GM12892 (cell line): ENCODE data around the gene SEC16B. TPM values are rescaled to one million over a fixed set of nuclear protein-coding genes. Genes with fewer than 3 reads are reported as not detected.

Experiments used
- DNase-seq: peaks from one replicate; pipeline ENCODE4 v3.0.0; 2011; ENCODE audit not compliant: insufficient read length
- FAIRE-seq: peaks from 2 replicates; lab custom pipeline; 2011; peaks lifted over from hg19 to GRCh38; lab: Jason Lieb, UNC
- POLR2A ChIP-seq: IDR thresholded peaks from 2 replicates; pipeline ENCODE4 v1.6.1; 2011; ENCODE audit warnings: low read depth, low read length, control low read depth
- POLR2AphosphoS5 ChIP-seq: IDR thresholded peaks from 2 replicates; pipeline ENCODE4 v1.6.1; 2011; ENCODE audit warnings: low read depth, low read length, control low read depth
- TAF1 ChIP-seq: IDR thresholded peaks from 2 replicates; pipeline ENCODE4 v1.6.1; 2011; ENCODE audit warnings: low read depth, mild to moderate bottlenecking, control low read depth, low read length, borderline replicate concordance
- polyA plus RNA-seq: library from polyadenylated mRNA; unstranded; fragments of >200 nt; gene quantifications from one replicate; pipeline ENCODE4 v1.2.1, GENCODE V29; 2012; ENCODE audit warnings: missing spikeins, inconsistent platforms; ENCODE audit not compliant: missing spikeins

SEC16B gene, protein sequence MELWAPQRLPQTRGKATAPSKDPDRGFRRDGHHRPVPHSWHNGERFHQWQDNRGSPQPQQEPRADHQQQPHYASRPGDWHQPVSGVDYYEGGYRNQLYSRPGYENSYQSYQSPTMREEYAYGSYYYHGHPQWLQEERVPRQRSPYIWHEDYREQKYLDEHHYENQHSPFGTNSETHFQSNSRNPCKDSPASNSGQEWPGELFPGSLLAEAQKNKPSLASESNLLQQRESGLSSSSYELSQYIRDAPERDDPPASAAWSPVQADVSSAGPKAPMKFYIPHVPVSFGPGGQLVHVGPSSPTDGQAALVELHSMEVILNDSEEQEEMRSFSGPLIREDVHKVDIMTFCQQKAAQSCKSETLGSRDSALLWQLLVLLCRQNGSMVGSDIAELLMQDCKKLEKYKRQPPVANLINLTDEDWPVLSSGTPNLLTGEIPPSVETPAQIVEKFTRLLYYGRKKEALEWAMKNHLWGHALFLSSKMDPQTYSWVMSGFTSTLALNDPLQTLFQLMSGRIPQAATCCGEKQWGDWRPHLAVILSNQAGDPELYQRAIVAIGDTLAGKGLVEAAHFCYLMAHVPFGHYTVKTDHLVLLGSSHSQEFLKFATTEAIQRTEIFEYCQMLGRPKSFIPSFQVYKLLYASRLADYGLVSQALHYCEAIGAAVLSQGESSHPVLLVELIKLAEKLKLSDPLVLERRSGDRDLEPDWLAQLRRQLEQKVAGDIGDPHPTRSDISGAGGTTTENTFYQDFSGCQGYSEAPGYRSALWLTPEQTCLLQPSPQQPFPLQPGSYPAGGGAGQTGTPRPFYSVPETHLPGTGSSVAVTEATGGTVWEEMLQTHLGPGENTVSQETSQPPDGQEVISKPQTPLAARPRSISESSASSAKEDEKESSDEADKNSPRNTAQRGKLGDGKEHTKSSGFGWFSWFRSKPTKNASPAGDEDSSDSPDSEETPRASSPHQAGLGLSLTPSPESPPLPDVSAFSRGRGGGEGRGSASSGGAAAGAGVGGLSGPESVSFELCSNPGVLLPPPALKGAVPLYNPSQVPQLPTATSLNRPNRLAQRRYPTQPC
- not detected for polyA plus RNA-seq

DNA sequence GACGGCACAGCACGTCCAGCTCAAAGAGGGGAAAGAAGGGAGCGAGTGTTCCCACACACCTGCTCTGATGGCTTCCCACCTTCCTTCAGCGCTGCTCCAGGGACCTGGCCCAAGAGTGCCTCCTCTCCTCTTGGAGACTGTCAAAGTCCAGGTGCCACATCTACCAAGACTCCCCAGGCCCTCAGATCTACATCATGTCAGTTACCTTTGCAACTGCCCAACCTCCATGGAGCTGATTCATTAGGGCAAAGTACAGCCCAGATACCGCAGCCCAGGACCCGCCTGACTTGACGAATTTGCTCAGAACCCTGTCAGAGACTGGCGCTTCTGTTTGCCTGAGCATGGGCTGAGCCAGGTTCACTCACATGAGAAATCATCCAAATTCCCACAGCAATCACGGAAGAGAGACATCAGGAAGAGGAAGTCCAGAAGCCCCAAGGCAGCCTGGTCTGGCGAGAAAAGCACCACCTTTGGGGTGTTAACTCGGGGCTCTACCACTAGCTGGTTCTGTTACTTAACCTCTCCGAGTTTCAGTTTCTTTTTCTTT, at the start of gene SEC16B:
Gene SEC16B (minus strand): TSS at position 234 of the 547 bp plus-strand sequence. CDS start 2,077 bp downstream, outside the sequence.
- FAIRE-seq (no peak), DNase-seq (no peak)
- no peak for TF ChIP-seq TAF1
- no peak for TF ChIP-seq POLR2A
- no peak for TF ChIP-seq POLR2AphosphoS5

DNA sequence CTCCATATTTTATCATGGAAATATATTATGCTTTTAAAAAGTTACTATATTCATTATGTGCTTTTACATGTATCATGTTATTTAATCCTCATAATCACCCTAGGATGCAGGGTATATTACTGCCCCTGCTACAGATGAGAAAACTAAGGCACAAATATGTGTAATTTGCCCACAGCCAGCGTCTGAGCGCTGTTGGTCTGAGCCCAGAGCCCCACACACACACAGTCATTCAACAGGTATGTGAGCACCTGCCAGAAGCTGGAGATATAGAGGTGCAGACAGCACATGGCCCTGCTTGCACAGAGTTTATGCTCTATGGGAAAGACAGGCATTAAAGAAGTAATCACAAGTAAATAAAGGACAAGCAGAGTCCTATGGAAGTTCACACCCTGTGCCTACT, 49.8 kb upstream of the SEC16B start:
- no peak for TF ChIP-seq TAF1
- TF ChIP-seq POLR2AphosphoS5 = no peak
- no peak for TF ChIP-seq POLR2A
- FAIRE-seq (no peak), DNase-seq (no peak)

DNA sequence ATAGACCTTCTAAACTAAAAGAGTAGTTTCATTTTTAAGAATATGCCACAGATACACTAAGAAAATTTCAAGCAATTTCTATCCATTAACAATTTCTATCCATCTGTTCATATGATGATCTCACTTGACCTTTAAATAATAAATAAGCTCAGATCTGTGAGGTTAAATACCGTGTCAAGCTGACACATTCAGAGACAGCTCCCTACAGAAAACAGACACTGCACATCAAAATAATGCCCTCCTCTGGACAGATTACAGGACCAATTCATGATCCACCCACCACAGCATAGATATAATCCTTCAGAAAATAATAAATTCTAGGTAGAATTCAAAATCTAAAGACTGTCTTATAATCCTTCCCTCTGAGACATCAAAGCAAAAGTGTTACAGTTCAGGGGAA, 49.4 kb upstream of the SEC16B start:
- no peak for TF ChIP-seq POLR2AphosphoS5
- TF ChIP-seq TAF1 = no peak
- TF ChIP-seq POLR2A = no peak
- DNase-seq (no peak), FAIRE-seq (no peak)

DNA sequence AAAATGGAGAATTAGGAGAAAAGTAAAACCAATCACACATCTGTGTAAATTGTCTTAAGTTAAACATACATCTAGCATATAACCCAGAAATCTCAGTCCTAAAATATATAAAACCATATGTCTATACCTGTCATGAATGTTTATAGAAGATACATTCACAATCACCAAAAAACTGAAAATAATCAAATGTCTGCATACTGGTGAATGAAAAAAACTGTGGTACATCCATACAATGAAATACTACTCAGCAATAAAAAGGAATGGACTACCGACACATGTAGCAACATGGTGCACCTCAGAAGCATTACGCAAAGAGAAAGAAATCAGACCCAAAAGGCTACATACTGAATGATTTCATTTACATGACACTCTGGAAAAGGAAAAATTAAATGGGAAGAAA, 47.7 kb upstream of the SEC16B start:
- FAIRE-seq (no peak), DNase-seq (no peak)
- no peak for TF ChIP-seq TAF1

DNA sequence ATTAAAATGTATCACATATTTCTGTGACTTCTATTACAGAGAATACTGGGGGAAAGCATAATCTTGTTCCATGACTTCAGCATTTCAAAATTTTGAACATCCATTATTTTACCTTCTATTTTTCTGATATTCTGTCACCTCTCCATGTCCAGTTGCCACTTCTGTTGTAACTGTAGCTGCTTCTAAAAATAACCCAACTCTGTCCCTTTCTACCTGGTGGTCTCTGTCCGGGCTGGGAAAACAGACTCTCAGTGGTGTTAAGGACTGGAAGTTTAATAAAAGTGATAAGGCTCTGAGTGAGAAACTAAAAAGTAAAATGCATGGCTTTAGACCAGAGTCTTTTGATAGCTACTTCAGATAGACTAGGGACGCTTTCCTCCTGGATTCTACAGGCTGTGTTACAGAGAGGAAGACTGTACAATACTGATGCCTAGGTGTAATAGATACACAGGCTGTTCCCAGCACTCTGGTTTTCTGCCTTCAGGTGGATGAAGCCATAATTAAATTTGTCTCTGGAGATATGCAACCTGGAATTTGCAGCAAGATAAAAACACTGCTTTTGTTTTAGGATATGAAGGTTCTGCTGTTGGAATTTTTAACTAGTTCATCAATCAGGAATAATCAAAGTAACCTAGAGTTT, 42.1 kb upstream of the SEC16B start:
- TF ChIP-seq POLR2AphosphoS5 = no peak
- DNase-seq = no peak
- no peak for FAIRE-seq

DNA sequence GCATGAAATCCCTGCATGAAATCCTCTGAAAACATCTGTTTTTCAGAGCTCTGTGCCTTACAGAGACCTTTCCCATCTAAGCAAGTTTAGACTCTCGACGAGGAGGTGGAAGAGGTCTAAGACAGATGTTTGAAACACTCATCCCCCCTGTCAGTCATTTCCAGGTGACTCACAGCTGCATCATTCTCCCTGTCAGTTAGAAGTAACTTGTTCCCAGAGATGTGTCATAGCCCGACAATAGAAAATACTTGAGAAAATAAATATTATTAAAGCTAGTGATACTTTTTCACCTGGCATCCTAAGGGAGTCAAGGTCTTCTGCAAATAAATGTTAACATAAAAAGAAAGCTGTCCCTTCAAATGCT, 41.6 kb upstream of the SEC16B start:
- FAIRE-seq (no peak), DNase-seq (no peak)
- TF ChIP-seq TAF1 (no peak), POLR2AphosphoS5 (no peak), POLR2A (no peak)

DNA sequence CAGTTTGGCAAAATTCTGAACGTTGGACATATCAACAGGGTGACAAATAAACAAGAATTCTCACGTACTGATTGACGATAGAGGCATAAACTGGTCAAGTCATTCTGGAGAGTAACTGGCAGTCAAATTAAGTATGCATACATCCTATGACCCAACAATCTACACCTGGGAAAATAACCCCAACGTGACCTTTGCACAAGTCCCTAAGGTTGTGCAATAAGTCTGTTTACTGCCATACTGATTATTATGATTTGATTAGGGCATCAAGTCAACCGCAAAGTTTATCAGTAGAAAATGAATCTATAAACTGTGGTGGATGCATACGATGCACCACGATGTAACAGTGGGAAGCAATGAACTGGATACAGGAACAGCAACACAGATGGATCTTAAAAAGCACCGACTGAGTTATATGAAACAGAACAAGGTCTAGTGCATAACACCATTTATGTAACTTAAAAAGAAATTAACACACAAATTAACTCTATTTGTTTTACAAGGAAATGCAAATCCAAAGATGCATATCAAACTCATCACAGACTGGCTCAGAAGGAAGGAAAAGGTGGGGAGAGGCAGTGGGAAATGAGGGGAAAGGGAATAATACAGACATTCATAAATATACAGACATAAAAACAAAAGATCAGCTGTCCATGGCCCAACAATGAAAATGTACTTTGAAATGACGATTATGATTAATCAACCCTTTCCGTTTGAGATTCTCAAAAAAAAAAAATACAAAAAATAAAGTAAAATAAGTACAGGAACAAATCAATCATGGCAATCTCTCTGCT, 41.0 kb upstream of the SEC16B start:
- FAIRE-seq = no peak
- DNase-seq = no peak
- TF ChIP-seq TAF1 = no peak

DNA sequence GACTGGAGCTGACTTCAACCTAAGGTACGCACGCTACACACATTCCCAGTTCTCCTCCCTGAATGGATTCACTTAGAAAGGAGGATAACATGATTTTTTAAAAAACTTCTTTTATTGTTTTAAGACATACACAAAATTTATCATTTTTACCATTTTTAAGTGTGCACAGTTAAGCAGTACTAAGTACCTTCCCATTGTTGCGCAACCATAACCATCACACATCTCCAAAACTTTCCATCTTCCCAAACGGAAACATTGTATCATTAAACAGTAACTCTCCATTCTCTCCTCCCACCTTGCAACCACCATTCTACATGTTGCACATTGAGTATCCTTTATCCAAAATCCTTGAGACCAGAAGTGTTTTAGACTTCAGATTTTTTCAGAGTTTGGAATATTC, 36.2 kb upstream of the SEC16B start:
- TF ChIP-seq POLR2AphosphoS5 = no peak
- TF ChIP-seq POLR2A = no peak
- no peak for TF ChIP-seq TAF1

DNA sequence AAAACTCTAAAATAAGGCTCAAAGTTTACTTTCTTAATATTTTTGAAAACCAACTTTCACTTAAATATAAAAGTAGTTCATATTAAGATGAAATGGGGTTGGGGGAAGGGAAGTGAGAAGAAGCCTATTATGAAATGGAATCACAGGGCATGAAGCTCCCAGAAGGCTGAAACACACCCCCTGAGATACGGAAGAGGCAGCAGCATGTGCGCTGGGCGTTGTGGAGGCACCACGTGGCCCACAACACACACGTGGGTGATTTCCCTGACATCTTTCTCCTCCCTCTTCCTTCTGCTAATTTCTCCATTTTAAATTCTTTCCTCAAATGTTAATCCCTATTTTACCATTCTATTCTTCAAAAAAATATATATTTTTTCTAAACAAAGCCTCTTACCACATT, 35.6 kb upstream of the SEC16B start:
- TF ChIP-seq POLR2A = no peak
- no peak for TF ChIP-seq POLR2AphosphoS5
- no peak for TF ChIP-seq TAF1
- no peak for DNase-seq
- no peak for FAIRE-seq

More for the DNA sequence above, 36.2 kb upstream of the SEC16B start:
- DNase-seq (no peak), FAIRE-seq (no peak)

DNA sequence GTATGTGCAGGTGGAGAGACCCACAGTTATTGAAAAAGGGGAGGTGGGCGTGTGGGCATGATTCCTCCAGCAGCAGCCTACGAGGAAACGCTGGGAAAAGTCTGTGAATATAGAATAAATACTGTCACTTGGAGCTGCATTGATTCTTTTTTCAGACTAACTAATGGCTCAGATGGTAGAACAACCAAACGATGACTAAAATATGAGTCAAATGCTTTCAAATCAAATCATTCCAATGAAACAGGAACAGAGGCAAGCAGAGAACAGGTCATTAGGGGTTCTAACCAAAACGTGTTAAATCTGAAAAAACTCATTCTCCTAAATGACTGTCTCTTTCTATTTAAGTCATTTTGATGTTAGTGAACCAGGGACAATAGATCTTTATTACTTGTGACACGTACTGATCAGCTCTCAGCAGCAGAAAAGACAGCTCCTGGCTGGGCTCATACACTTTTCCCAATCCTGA, 35.1 kb upstream of the SEC16B start:
- FAIRE-seq = no peak
- no peak for DNase-seq
- no peak for TF ChIP-seq TAF1
- TF ChIP-seq POLR2A = no peak
- no peak for TF ChIP-seq POLR2AphosphoS5
